Activated T-cell treated with anti-CD3 and anti-CD28 coated beads, Interleukin-2, amount 50 U/mL, for 4 hours (primary cell): ENCODE measurements around the gene SCGB3A2. TPM values are rescaled to one million over a fixed set of nuclear protein-coding genes. Genes with fewer than 3 reads are reported as not detected.

ENCODE experiments used
- ATAC-seq, 2 donors: fragments of 200-7000 bp; cut with Tn5 transposase; one replicate each; pipeline ENCODE4 v1.10.0; 2021
- DNase-seq: peaks from one replicate; pipeline ENCODE4 v3.0.0-alpha.2; 2020
- H3K27me3 Mint-ChIP-seq: one replicate; pipeline ENCODE4 v1.8.0; 2021; ENCODE audit warnings: low read depth, mixed read lengths
- H3K36me3 Mint-ChIP-seq: one replicate; pipeline ENCODE4 v1.8.0; 2022; ENCODE audit warnings: mixed read lengths; ENCODE audit not compliant: insufficient read depth
- H3K4me1 Mint-ChIP-seq: one replicate; pipeline ENCODE4 v1.8.0; 2021; ENCODE audit warnings: low read depth, mixed read lengths
- H3K4me3 Mint-ChIP-seq: one replicate; pipeline ENCODE4 v1.8.0; 2021; ENCODE audit warnings: mild to moderate bottlenecking, moderate library complexity, mixed read lengths
- H3K9me3 Mint-ChIP-seq: one replicate; pipeline ENCODE4 v1.8.0; 2021; ENCODE audit warnings: mixed read lengths
- total RNA-seq, 3 donors: library from RNA; stranded (reverse); gene quantifications; one replicate each; pipeline ENCODE4 v1.2.1, GENCODE V29; 2021

The SCGB3A2 gene
- total RNA-seq, 3 donors from 2014 or later, result 0.90 TPM; not detected in 2

GRCh38 chr5:147874910-147875367 lies 3.6 kb upstream of the SCGB3A2 start:
- ATAC-seq, result no peak
- H3K4me3 Mint-ChIP-seq, result no peak overlapping the region

GRCh38 chr5:147876141-147876540 lies 2.4 kb upstream of the SCGB3A2 start:
- no peak for ATAC-seq
- no peaks in the 10 kb centered on the region for H3K4me1 Mint-ChIP-seq
- H3K9me3 Mint-ChIP-seq, result no peaks in the 10 kb centered on the region
- peaks cover 4% of the 10 kb centered on the region for H3K27me3 Mint-ChIP-seq
- H3K4me3 Mint-ChIP-seq, result no peak overlapping the region
- no peaks in the 10 kb centered on the region for H3K36me3 Mint-ChIP-seq
- DNase-seq, result no peak

More at GRCh38 chr5:147874910-147875367, 3.6 kb upstream of the SCGB3A2 start:
- Mint-ChIP-seq H3K27me3 (peaks cover 4% of the 10 kb centered on the region), H3K9me3 (no peaks in the 10 kb centered on the region), H3K4me1 (no peaks in the 10 kb centered on the region), H3K36me3 (no peaks in the 10 kb centered on the region)
- DNase-seq, result no peak

GRCh38 chr5:147876626-147877025 lies 1.9 kb upstream of the SCGB3A2 start:
- peaks cover 4% of the 10 kb centered on the region for H3K27me3 Mint-ChIP-seq
- DNase-seq, result no peak
- H3K4me1 Mint-ChIP-seq, result no peaks in the 10 kb centered on the region
- ATAC-seq, result no peak
- no peaks in the 10 kb centered on the region for H3K9me3 Mint-ChIP-seq
- H3K36me3 Mint-ChIP-seq, result no peaks in the 10 kb centered on the region
- H3K4me3 Mint-ChIP-seq, result no peak overlapping the region

- DNase-seq (no peak), ATAC-seq (no peak)
- H3K4me3 Mint-ChIP-seq, result no peak overlapping the region
- no peaks in the 10 kb centered on the region for H3K9me3 Mint-ChIP-seq
- no peaks in the 10 kb centered on the region for H3K36me3 Mint-ChIP-seq
- peaks cover 4% of the 10 kb centered on the region for H3K27me3 Mint-ChIP-seq
- no peaks in the 10 kb centered on the region for H3K4me1 Mint-ChIP-seq
Observed at GRCh38 chr5:147879784-147880183, 1.3 kb downstream of the SCGB3A2 start.

GRCh38 chr5:147880487-147880886 lies 2.0 kb downstream of the SCGB3A2 start:
- Mint-ChIP-seq H3K9me3 (no peaks in the 10 kb centered on the region), H3K4me1 (no peaks in the 10 kb centered on the region), H3K4me3 (no peak overlapping the region), H3K27me3 (peaks cover 8% of the 10 kb centered on the region), H3K36me3 (no peaks in the 10 kb centered on the region)
- ATAC-seq (no peak), DNase-seq (no peak)

- peaks cover 8% of the 10 kb centered on the region for H3K27me3 Mint-ChIP-seq
- no peaks in the 10 kb centered on the region for H3K36me3 Mint-ChIP-seq
- no peaks in the 10 kb centered on the region for H3K9me3 Mint-ChIP-seq
- H3K4me1 Mint-ChIP-seq, result no peaks in the 10 kb centered on the region
- no peak overlapping the region for H3K4me3 Mint-ChIP-seq
- ATAC-seq (no peak), DNase-seq (no peak)
Observed at GRCh38 chr5:147882586-147883313, 4.2 kb downstream of the SCGB3A2 start.

- Mint-ChIP-seq H3K27me3 (peaks cover 8% of the 10 kb centered on the region), H3K36me3 (no peaks in the 10 kb centered on the region), H3K4me1 (no peaks in the 10 kb centered on the region), H3K4me3 (no peak overlapping the region), H3K9me3 (no peaks in the 10 kb centered on the region)
- DNase-seq, result no peak
- no peak for ATAC-seq
Observed at GRCh38 chr5:147887026-147887627, 8.6 kb downstream of the SCGB3A2 start.

- Mint-ChIP-seq H3K4me1 (no peaks in the 10 kb centered on the region), H3K4me3 (no peak overlapping the region), H3K36me3 (no peaks in the 10 kb centered on the region), H3K27me3 (peaks cover 8% of the 10 kb centered on the region), H3K9me3 (no peaks in the 10 kb centered on the region)
- ATAC-seq (no peak), DNase-seq (no peak)
Observed at GRCh38 chr5:147887930-147888329, 9.4 kb downstream of the SCGB3A2 start.

GRCh38 chr5:147892696-147893296 lies 14.3 kb downstream of the SCGB3A2 start:
- Mint-ChIP-seq H3K27me3 (peaks cover 8% of the 10 kb centered on the region), H3K4me3 (no peak overlapping the region), H3K9me3 (no peaks in the 10 kb centered on the region), H3K36me3 (no peaks in the 10 kb centered on the region), H3K4me1 (no peaks in the 10 kb centered on the region)
- ATAC-seq (no peak), DNase-seq (no peak)

- no peak for DNase-seq
- Mint-ChIP-seq H3K4me1 (no peaks in the 10 kb centered on the region), H3K9me3 (no peaks in the 10 kb centered on the region), H3K36me3 (no peaks in the 10 kb centered on the region), H3K27me3 (peaks cover 4% of the 10 kb centered on the region), H3K4me3 (no peak overlapping the region)
- no peak for ATAC-seq
Observed at GRCh38 chr5:147893820-147894219, 15.3 kb downstream of the SCGB3A2 start.

- Mint-ChIP-seq H3K4me3 (no peak overlapping the region), H3K36me3 (no peaks in the 10 kb centered on the region), H3K27me3 (peaks cover 4% of the 10 kb centered on the region), H3K4me1 (no peaks in the 10 kb centered on the region), H3K9me3 (no peaks in the 10 kb centered on the region)
- no peak for ATAC-seq
- no peak for DNase-seq
Observed at GRCh38 chr5:147895864-147896263, 17.4 kb downstream of the SCGB3A2 start.

GRCh38 chr5:147898875-147899401 lies 20.4 kb downstream of the SCGB3A2 start:
- H3K4me3 Mint-ChIP-seq, result no peak overlapping the region
- no peaks in the 10 kb centered on the region for H3K9me3 Mint-ChIP-seq
- H3K4me1 Mint-ChIP-seq, result no peaks in the 10 kb centered on the region

GRCh38 chr5:147901599-147902039 lies 23.1 kb downstream of the SCGB3A2 start:
- no peak for DNase-seq
- Mint-ChIP-seq H3K9me3 (no peaks in the 10 kb centered on the region), H3K27me3 (no peaks in the 10 kb centered on the region), H3K4me1 (no peaks in the 10 kb centered on the region), H3K4me3 (no peak overlapping the region), H3K36me3 (no peaks in the 10 kb centered on the region)
- ATAC-seq, result no peak

More at GRCh38 chr5:147898875-147899401, 20.4 kb downstream of the SCGB3A2 start:
- no peak for DNase-seq
- no peak for ATAC-seq
- Mint-ChIP-seq H3K36me3 (no peaks in the 10 kb centered on the region), H3K27me3 (peaks cover 4% of the 10 kb centered on the region)

GRCh38 chr5:147902609-147903115 lies 24.2 kb downstream of the SCGB3A2 start:
- DNase-seq (no peak), ATAC-seq (no peak)
- Mint-ChIP-seq H3K4me1 (no peaks in the 10 kb centered on the region), H3K9me3 (no peaks in the 10 kb centered on the region), H3K36me3 (no peaks in the 10 kb centered on the region), H3K4me3 (no peak overlapping the region), H3K27me3 (no peaks in the 10 kb centered on the region)
